ENCODE results near the gene FAM193A. TPM values are rescaled to one million over a fixed set of nuclear protein-coding genes. Genes with fewer than 3 reads are reported as not detected.
A peak's percentile ranks its signal among the peaks of the same experiment; 100 is the strongest.
"Not testable (repeated sequence)": the region's sequence is repeated elsewhere in the genome, so short reads cannot be mapped to it uniquely, and the experiment has no call there.

The FAM193A gene
- total RNA-seq, 1 donor from 2014 or later: 19.8 TPM

DNA sequence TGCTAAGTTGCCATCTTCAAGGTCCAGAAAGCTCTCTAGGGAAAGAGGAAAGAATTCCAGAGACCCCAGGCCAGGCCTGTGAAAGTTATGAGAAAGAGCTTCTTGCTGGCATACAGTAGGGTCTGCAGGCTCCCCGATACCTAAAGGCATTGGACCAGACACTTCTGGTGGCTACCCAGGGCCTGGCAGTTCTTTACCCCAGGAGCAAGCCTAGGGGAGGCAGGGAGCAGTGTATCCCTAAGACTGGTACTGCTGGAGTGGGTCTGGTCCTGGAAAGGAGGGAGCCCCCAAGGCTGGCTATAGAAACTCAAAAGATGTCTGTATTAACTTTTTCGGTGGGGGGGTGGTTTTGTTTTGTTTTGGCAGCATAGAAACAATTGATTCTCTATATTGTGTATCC is 19.8 kb upstream of the FAM193A start:
- Histone ChIP-seq H3K4me3 (ENCODE audit: low read depth, low read length) (no peak overlapping the region), H3K36me3 (ENCODE audit: control insufficient read depth, insufficient read depth, low read length) (peaks cover 4% of the 10 kb centered on the region), H3K27me3 (ENCODE audit: control insufficient read depth, insufficient read depth, low read length) (no peaks in the 10 kb centered on the region)
- no peak for DNase-seq (ENCODE audit: low read depth)
- no peak for TF ChIP-seq CTCF (IDR thresholded peaks at IDR 0.05; ENCODE audit: insufficient read depth, low read length, poor library complexity, severe bottlenecking)

DNA sequence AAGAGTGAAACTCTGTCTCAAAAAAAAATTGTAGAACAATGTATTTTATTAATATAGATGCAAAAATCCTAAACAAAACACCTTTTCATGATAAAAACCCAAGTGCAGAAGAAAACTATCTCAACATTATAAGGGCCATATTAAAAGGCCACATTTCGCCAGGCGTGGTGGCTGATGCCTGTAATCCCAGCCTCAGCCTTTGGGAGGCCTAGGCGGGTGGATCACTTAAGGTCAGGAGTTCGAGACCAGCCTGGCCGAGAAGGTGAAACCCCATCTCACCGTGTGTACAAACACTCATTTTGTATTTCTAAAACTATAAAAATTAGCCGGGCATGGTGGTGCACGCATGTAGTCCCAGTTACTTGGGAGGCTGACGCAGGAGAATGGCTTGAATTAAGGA is 9.9 kb upstream of the FAM193A start:
- DNase-seq (ENCODE audit: low read depth): no peak
- TF ChIP-seq CTCF (IDR thresholded peaks at IDR 0.05; ENCODE audit: insufficient read depth, low read length, poor library complexity, severe bottlenecking): no peak
- H3K4me3 ChIP-seq (ENCODE audit: low read depth, low read length): no peak overlapping the region
- H3K36me3 ChIP-seq (ENCODE audit: control insufficient read depth, insufficient read depth, low read length): no peaks in the 10 kb centered on the region
- no peaks in the 10 kb centered on the region for H3K27me3 ChIP-seq (ENCODE audit: control insufficient read depth, insufficient read depth, low read length)

DNA sequence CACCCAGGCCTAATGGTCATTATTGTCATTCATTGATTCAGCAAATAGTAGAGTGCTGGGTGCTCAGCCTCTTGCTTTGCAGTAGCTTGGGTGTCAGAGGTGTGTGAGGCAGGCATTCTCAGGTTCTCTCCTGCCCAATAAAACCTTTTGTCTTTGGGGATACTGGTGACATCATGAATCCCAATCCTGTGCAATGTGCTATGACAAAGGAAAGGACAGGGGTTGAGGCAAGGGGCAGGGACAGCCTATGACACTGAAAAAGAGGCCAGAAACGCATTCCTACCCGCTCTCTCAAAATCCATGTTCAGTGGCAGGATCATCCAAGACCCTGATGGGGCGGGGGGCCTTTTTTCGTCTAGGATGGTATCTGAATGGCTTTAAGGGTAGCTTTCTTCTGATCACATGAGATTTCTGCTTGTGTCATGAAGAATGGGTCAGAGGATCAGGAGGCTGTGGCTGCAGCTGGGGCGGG is 1.5 kb upstream of the FAM193A start:
- no peaks in the 10 kb centered on the region for H3K36me3 ChIP-seq (ENCODE audit: control insufficient read depth, insufficient read depth, low read length)
- H3K4me3 ChIP-seq (ENCODE audit: low read depth, low read length): peak overlapping the region; percentile 54
- DNase-seq (ENCODE audit: low read depth): no peak
- H3K27me3 ChIP-seq (ENCODE audit: control insufficient read depth, insufficient read depth, low read length): no peaks in the 10 kb centered on the region
- no peak for TF ChIP-seq CTCF (IDR thresholded peaks at IDR 0.05; ENCODE audit: insufficient read depth, low read length, poor library complexity, severe bottlenecking)

- no peaks in the 10 kb centered on the region for H3K36me3 ChIP-seq (ENCODE audit: control insufficient read depth, insufficient read depth, low read length)
- peak; percentile 11 for TF ChIP-seq CTCF (IDR thresholded peaks at IDR 0.05; ENCODE audit: insufficient read depth, low read length, poor library complexity, severe bottlenecking)
- DNase-seq (ENCODE audit: low read depth): no peak
- peak overlapping the region; percentile 54 for H3K4me3 ChIP-seq (ENCODE audit: low read depth, low read length)
- no peaks in the 10 kb centered on the region for H3K27me3 ChIP-seq (ENCODE audit: control insufficient read depth, insufficient read depth, low read length)
Measured at GRCh38 chr4:2535376-2536192, 863 bp upstream of the FAM193A start.

- no peak for TF ChIP-seq CTCF (IDR thresholded peaks at IDR 0.05; ENCODE audit: insufficient read depth, low read length, poor library complexity, severe bottlenecking)
- no peak for DNase-seq (ENCODE audit: low read depth)
- Histone ChIP-seq H3K27me3 (ENCODE audit: control insufficient read depth, insufficient read depth, low read length) (no peaks in the 10 kb centered on the region), H3K36me3 (ENCODE audit: control insufficient read depth, insufficient read depth, low read length) (no peaks in the 10 kb centered on the region), H3K4me3 (ENCODE audit: low read depth, low read length) (peak overlapping the region; percentile 70)
Measured at GRCh38 chr4:2537011-2537830, 774 bp downstream of the FAM193A start.

DNA sequence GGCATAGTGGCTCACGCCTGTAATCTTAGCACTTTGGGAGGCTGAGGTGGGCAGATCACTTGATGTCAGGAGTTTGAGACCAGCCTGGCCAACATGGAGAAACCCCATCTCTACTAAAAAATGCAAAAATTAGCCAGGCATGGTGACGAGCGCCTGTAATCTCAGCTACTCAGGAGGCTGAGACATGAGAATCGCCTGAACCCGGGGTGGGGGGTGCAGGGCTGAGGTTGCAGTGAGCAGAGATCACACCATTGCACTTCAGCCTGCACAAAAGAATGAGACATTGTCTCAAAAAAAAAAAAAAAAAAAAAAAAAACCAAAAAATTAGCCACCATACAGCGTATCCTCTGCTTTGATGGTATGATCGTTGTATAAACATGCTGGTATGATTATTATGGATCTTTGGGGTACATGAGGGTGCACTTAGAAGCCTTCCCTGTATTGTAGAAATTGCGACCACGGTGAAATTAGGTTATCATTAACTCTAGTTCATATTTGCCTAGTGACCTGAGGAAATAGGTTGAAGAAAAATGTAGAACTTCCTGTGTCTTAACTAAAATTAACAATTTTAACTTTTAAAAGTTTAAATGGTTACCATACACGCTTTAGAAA is 7.2 kb downstream of the FAM193A start:
- not testable (repeated sequence) for H3K27me3 ChIP-seq (ENCODE audit: control insufficient read depth, insufficient read depth, low read length); H3K36me3 ChIP-seq (ENCODE audit: control insufficient read depth, insufficient read depth, low read length); H3K4me3 ChIP-seq (ENCODE audit: low read depth, low read length); DNase-seq (ENCODE audit: low read depth)

All from kidney epithelial cell (primary cell).